Mesothelial cell of epicardium (in vitro differentiated cells): Measurements from ENCODE around the gene RIMS4. TPM values are rescaled to one million over a fixed set of nuclear protein-coding genes. Genes with fewer than 3 reads are reported as not detected.

ENCODE experiments used
- DNase-seq, 2 experiments: peaks; one replicate each; pipeline ENCODE4 v3.0.0; 2021; ENCODE audit warnings: low spot score in 2 of 2; ENCODE audit not compliant: unreplicated experiment in 2 of 2
- H3K27ac Mint-ChIP-seq: 2 replicates; pipeline ENCODE4 v1.8.0; 2021; ENCODE audit warnings: mixed read lengths
- H3K27me3 Mint-ChIP-seq: 2 replicates; pipeline ENCODE4 v1.8.0; 2021; ENCODE audit warnings: low read depth, mixed read lengths
- H3K36me3 Mint-ChIP-seq: 2 replicates; pipeline ENCODE4 v1.8.0; 2021; ENCODE audit warnings: mixed read lengths
- H3K4me1 Mint-ChIP-seq: 2 replicates; pipeline ENCODE4 v1.8.0; 2021; ENCODE audit warnings: mixed read lengths
- H3K4me3 Mint-ChIP-seq: 2 replicates; pipeline ENCODE4 v1.8.0; 2021; ENCODE audit warnings: mild to moderate bottlenecking, moderate library complexity, mixed read lengths
- H3K9me3 Mint-ChIP-seq: 2 replicates; pipeline ENCODE4 v1.8.0; 2021; ENCODE audit warnings: mixed read lengths
- CTCF ChIP-seq: fragments of 200-600 bp; sonication (generic); IDR thresholded peaks from one replicate; pipeline ENCODE4 v1.5.0; 2021; ENCODE audit warnings: antibody characterized with exemption; ENCODE audit not compliant: unreplicated experiment
- total RNA-seq: library from RNA; stranded (reverse); gene quantifications from 3 replicates; pipeline ENCODE4 v1.2.1, GENCODE V29; 2021

The RIMS4 gene
- total RNA-seq, 1 donor from 2014 or later, result 1.6 TPM

GRCh38 chr20:44730441-44730840, 79.9 kb downstream of the RIMS4 start:
- Mint-ChIP-seq H3K4me3 (no peak overlapping the region), H3K36me3 (no peaks in the 10 kb centered on the region), H3K4me1 (peaks cover 7% of the 10 kb centered on the region), H3K27ac (no peak overlapping the region), H3K9me3 (peaks cover 3% of the 10 kb centered on the region), H3K27me3 (no peaks in the 10 kb centered on the region)
- no peak for DNase-seq
- no peak for TF ChIP-seq CTCF

GRCh38 chr20:44728801-44729443, 81.4 kb downstream of the RIMS4 start:
- TF ChIP-seq CTCF, result no peak
- Mint-ChIP-seq H3K4me1 (peaks cover 5% of the 10 kb centered on the region), H3K36me3 (no peaks in the 10 kb centered on the region), H3K9me3 (peaks cover 3% of the 10 kb centered on the region), H3K4me3 (no peak overlapping the region), H3K27ac (no peak overlapping the region), H3K27me3 (no peaks in the 10 kb centered on the region)
- DNase-seq, result no peak

GRCh38 chr20:44727651-44728050, 82.7 kb downstream of the RIMS4 start:
- no peaks in the 10 kb centered on the region for H3K36me3 Mint-ChIP-seq
- H3K27ac Mint-ChIP-seq, result no peak overlapping the region
- H3K27me3 Mint-ChIP-seq, result no peaks in the 10 kb centered on the region
- TF ChIP-seq CTCF, result no peak
- peaks cover 5% of the 10 kb centered on the region for H3K4me1 Mint-ChIP-seq
- H3K9me3 Mint-ChIP-seq, result peaks cover 3% of the 10 kb centered on the region
- no peak for DNase-seq
- no peak overlapping the region for H3K4me3 Mint-ChIP-seq

GRCh38 chr20:44727039-44727438, 83.3 kb downstream of the RIMS4 start:
- Mint-ChIP-seq H3K27me3 (no peaks in the 10 kb centered on the region), H3K4me3 (no peak overlapping the region)

GRCh38 chr20:44725837-44726236, 84.5 kb downstream of the RIMS4 start:
- TF ChIP-seq CTCF, result no peak
- Mint-ChIP-seq H3K27me3 (no peaks in the 10 kb centered on the region), H3K4me3 (no peak overlapping the region), H3K27ac (no peak overlapping the region), H3K4me1 (peaks cover 5% of the 10 kb centered on the region), H3K36me3 (no peaks in the 10 kb centered on the region), H3K9me3 (peaks cover 3% of the 10 kb centered on the region)
- DNase-seq, result no peak

More at GRCh38 chr20:44727039-44727438, 83.3 kb downstream of the RIMS4 start:
- Mint-ChIP-seq H3K27ac (no peak overlapping the region), H3K9me3 (peaks cover 3% of the 10 kb centered on the region), H3K36me3 (no peaks in the 10 kb centered on the region), H3K4me1 (peaks cover 5% of the 10 kb centered on the region)
- no peak for DNase-seq
- no peak for TF ChIP-seq CTCF
